Islet precursor cell (in vitro differentiated cells): ENCODE measurements around the gene GSE1.

Experiments used
- DNase-seq: peaks from one replicate; pipeline ENCODE4 v3.0.0-alpha.2; 2018

Gene GSE1

GRCh38 chr16:85574672-85575475 lies 38.2 kb upstream of the GSE1 start:
- no peak for DNase-seq

GRCh38 chr16:85575920-85576319 lies 37.2 kb upstream of the GSE1 start:
- no peak for DNase-seq

- no peak for DNase-seq
Observed at GRCh38 chr16:85576944-85577343, 36.2 kb upstream of the GSE1 start.

- DNase-seq, result no peak
Observed at GRCh38 chr16:85577899-85578598, 35.1 kb upstream of the GSE1 start.

GRCh38 chr16:85578599-85578948 lies 34.5 kb upstream of the GSE1 start:
- DNase-seq, result no peak

- no peak for DNase-seq
Observed at GRCh38 chr16:85579191-85579590, 33.9 kb upstream of the GSE1 start.

- no peak for DNase-seq
Observed at GRCh38 chr16:85579923-85580580, 33.1 kb upstream of the GSE1 start.

GRCh38 chr16:85580684-85581083 lies 32.4 kb upstream of the GSE1 start:
- DNase-seq, result no peak

- DNase-seq, result no peak
Observed at GRCh38 chr16:85582229-85582991, 30.7 kb upstream of the GSE1 start.

- no peak for DNase-seq
Observed at GRCh38 chr16:85583491-85584181, 29.5 kb upstream of the GSE1 start.

GRCh38 chr16:85584267-85584666 lies 28.9 kb upstream of the GSE1 start:
- DNase-seq, result no peak

- DNase-seq, result no peak
Observed at GRCh38 chr16:85584819-85585282, 28.3 kb upstream of the GSE1 start.

- no peak for DNase-seq
Observed at GRCh38 chr16:85585711-85586110, 27.4 kb upstream of the GSE1 start.

GRCh38 chr16:85586380-85587104 lies 26.6 kb upstream of the GSE1 start:
- no peak for DNase-seq

GRCh38 chr16:85587762-85588556 lies 25.2 kb upstream of the GSE1 start:
- no peak for DNase-seq

- no peak for DNase-seq
Observed at GRCh38 chr16:85588562-85589503, 24.3 kb upstream of the GSE1 start.

- DNase-seq, result no peak
Observed at GRCh38 chr16:85589688-85590505, 23.2 kb upstream of the GSE1 start.

GRCh38 chr16:85590506-85590832 lies 22.7 kb upstream of the GSE1 start:
- DNase-seq, result no peak

- DNase-seq, result no peak
Observed at GRCh38 chr16:85591381-85591780, 21.7 kb upstream of the GSE1 start.
